ENCODE data around the gene NEK10.

- TF ChIP-seq, protein P1, sequence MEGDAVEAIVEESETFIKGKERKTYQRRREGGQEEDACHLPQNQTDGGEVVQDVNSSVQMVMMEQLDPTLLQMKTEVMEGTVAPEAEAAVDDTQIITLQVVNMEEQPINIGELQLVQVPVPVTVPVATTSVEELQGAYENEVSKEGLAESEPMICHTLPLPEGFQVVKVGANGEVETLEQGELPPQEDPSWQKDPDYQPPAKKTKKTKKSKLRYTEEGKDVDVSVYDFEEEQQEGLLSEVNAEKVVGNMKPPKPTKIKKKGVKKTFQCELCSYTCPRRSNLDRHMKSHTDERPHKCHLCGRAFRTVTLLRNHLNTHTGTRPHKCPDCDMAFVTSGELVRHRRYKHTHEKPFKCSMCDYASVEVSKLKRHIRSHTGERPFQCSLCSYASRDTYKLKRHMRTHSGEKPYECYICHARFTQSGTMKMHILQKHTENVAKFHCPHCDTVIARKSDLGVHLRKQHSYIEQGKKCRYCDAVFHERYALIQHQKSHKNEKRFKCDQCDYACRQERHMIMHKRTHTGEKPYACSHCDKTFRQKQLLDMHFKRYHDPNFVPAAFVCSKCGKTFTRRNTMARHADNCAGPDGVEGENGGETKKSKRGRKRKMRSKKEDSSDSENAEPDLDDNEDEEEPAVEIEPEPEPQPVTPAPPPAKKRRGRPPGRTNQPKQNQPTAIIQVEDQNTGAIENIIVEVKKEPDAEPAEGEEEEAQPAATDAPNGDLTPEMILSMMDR (IDR thresholded peaks at IDR 0.05), result no peak
- TF ChIP-seq POLR2AphosphoS5 (IDR thresholded peaks at IDR 0.05; ENCODE audit: low read depth, low read length), result no peak
- TF ChIP-seq REST (IDR thresholded peaks at IDR 0.05; ENCODE audit: insufficient read depth in 1 of 2, low read depth in 2 of 2, low read length in 1 of 2), result no peak
- no peak for TF ChIP-seq SIN3A (IDR thresholded peaks at IDR 0.05; ENCODE audit: borderline replicate concordance, insufficient read depth, low read depth, low read length)
- TF ChIP-seq TCF7L2 (IDR thresholded peaks at IDR 0.05; ENCODE audit: low read depth, low read length), result no peak
These were observed 66.3 kb downstream of the NEK10 start for GRCh38 chr3:27302891-27303290.

Data from Panc1 (cell line).